Stimulated activated CD4-positive, alpha-beta T cell treated with anti-CD3 and anti-CD28 coated beads, Interleukin-12 subunit alpha, Interleukin-12 subunit beta, amount 100 ng/mL, for 24 hours (primary cell): ENCODE results near the gene SCN5A.

Experiments used
- DNase-seq, 2 experiments: peaks; one replicate each; pipeline ENCODE4 v3.0.0-alpha.2; 2020; ENCODE audit warnings: low read depth in 2 of 2

SCN5A gene

DNA sequence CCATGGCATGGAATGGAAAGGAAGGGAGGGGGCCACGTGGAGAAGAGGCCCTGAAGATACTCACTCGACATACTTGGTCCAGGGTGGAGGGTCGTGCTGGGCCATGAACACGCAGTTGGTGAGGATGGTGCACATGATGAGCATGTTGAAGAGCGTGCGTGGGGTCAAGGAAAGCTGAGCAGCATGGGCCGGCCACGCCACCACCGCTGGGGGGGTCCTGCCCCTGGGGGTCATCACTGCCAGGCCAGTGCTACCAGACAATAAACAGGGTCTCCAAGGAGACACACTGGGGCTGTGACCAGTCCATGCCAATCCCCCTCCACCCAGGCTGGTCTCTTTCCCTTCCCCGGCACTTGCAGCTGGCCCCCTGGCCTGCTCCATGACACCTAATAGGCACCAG, 27.2 kb downstream of the SCN5A start:
- DNase-seq, result no peak

DNA sequence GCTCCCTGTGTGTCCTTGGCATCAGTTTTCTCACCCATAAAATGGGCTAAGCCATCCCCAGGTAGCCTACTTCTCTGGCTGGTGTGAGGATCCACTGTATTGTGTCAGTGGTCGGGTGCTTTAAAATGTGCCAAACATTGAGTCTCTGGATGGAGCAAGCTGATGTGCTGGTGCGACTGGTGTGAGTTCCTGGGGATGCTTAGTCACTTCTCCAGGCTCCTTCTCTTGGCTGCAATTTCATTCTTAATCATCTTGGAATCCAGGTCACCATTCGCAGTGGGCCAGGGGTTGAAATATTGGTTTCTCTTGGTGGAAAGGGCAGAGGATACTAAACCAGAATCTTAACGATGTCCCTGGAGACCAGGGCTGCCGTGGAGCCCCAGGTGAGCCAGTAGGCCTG, 29.3 kb downstream of the SCN5A start:
- DNase-seq, result no peak

DNA sequence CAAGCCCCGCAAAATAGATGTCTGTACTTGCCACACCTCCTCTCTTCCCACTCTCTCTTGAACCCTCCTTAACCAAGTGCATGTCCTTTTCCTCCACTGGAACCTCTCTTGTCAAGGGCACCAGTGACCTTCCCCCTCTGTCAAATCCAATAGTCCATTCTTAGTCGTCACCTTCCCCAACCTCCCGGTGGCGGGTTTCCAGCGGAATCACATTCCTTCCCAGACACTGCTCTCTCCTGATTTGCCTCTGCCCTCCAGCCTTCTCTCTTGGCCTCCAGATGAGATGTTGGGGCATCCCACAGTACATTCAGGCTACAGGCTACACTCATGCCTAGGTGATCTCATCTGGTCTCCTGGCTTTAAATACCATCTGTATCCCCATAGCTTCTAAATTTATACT, 31.1 kb downstream of the SCN5A start:
- DNase-seq, result no peak

DNA sequence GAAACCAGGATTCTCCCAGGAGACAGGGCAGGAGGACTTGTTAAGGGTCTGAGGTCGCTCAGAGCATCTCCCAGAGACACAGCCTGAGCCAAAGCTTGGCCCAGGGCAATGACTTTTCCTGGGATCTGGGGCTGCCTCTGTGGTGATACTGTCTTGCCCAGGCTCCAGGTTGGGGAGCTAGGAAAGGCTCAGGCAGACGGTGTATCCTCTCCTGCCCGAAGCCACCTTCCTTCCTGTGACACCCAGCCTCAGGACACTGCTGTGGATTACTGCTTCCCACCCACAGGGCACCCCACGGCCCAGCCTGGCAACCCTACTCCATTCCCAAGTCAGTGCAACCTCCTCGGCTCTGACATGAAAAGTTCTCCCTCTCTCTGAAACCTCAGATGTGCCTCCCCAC, 31.9 kb downstream of the SCN5A start:
- no peak for DNase-seq

DNA sequence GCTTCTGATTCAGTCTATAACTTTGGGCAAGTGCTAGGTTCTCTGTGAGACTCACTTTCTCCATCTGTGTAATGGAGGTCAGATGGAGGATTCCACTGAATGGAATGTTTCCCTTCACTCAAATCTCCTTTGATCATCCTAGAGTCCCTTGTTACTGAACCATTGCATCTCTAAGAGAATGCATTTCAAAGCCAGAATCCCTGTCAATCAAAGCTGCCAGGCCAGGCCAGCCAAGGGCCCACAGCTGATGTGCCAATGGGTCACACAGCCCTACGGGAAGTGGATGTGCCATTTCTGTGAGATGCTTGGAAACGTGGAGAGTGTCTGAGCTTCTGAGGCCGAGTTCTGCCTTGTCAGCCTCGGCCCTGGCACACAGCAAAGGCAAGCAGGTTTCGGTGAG, 32.4 kb downstream of the SCN5A start:
- no peak for DNase-seq

DNA sequence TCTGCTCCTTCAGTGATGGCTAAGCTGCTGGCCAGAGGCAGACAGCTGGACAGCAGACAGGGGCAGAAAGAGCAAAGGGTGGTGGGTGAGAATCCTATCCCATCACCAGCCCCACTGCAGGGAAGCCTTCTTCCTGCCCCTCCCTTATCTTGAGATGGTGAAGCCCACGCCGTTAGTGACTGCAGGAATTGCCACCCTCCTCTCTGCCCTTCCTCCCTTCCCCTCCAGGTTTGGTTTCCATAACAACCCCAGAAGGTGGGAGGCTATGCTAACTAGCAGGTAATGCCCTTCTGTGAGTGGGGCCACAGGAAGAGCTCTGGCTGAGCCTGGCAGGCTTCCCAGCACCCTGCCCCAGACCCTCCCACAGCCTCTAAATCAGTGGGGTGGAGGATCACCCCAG, 32.8 kb downstream of the SCN5A start:
- DNase-seq, result no peak

DNA sequence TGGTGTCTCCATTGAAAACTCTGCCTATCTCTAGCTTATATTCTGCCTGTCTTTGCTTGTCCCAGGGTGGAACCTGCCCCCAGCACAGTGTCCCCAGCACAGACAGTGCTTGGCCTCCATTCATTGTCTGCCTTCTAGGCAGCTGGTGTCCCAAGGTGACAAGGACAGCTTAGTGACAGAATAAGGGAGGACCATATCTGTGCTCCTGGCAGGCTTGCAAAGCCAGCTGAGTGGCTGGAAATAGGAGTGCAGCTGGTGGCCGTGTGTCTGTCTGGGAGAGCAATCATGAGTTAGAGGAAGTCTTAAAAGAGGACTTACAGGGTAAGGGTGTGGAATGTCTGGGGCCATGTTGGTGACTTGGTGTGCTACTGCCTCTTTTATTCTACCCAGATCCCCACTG, 33.4 kb downstream of the SCN5A start:
- no peak for DNase-seq

DNA sequence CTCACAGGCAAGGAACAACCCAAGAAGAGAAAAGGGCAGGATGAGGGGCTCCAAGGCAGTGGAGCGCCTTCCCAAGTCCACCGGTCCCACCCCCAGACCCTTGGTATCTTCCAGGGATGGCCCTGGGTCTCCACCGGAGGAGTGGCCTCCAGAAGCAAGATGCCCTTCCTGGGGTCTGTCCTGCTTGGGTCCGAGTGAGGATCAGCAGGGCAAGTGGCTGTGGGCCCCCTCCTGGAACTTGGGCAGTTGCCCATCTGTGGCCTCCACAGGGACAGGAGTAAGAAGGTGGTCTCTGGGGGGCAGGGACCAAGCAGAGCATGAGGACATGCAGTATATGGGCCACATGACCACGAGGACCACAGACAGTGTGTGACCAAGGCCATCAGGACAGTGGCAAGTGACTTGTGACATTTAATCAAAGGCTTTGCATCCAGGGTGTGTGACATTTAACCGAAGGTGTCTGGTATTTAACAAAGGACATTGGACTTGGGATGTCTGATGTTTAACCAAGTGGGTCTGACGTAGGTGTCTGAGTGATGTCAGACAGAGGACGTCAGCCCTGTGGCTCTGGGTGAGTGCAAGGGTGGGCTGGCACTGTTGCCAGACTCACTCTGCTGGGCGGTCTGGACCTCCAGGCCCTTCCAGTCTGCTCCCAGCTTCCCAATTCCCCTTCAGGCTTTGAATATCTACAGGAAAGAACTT, 34.7 kb downstream of the SCN5A start:
- no peak for DNase-seq

DNA sequence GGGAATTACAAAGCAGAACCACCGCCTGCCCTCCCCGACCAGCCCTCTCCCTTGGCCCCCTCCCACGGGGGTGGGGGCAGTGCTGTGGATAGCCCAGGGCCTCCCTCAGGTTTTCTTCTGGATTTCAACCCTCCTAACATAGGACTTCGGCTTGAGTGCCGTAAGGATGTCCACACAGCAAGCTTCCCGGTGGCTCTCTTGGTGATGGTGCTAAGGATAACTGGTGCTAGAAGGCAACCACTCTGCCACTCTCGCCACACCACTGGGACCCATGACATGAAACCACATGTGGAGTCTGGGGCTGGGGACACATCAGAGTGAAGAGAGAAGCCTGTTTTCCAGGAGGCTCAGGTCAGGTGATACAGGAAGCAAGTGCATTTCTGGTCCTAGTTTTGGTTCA, 35.4 kb downstream of the SCN5A start:
- no peak for DNase-seq

DNA sequence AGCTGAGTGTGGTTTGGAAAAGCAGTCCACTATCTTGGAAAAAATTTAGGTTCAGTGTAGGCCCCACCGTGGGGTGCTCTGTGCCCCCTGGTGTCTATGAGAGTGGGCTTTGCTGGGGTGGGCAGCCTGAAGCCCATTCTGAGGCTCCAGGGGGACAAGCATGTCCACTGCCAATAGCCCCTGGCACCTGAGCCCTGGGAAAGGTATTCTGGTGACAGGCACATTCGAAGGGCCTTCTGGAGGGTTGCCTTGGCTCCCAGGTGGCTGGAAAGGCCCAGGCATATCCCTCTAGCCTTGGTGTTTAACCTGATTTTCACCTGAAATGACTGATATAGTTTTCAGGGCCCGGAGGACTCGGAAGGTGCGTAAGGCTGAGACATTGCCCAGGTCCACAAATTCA, 36.1 kb downstream of the SCN5A start:
- no peak for DNase-seq

DNA sequence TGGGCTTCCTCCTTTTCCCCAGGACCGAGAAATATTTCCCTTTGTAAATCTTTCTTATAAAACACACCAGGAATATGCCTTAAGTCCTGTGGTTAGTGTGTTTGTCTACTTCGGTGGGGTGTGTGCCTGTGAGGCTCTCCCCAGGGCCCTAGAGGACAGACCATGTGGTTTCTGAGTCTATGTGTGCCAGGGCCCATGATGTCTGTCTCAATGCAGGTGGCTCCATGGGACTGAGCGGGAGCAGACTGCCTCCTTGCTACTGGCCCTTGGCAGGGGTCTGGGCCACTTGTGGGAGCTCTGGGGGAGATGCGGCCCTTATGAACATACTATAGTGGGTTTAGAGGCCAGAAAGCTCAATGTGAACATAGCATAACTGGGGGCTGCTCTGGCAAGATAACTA, 37.6 kb downstream of the SCN5A start:
- DNase-seq, result no peak

DNA sequence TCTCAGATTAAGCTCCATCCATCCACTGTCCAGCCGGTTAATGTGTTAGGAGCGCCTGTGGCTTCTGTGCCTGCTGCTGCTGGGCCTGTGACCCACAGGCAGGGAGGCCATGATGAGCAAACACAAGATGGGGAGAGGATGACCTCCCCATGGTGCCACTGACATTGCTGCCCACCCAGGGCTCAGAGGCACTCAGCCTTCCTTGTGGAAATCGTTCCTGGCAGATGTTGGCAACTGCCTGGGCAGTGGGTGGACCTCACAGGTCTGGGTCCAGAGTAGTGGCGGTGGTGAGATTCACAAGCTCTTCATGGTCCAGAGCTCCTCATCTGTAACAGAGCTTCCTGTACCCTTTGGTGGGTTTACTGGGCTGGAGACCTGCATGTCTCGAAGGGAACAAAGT, 38.6 kb downstream of the SCN5A start:
- no peak for DNase-seq

DNA sequence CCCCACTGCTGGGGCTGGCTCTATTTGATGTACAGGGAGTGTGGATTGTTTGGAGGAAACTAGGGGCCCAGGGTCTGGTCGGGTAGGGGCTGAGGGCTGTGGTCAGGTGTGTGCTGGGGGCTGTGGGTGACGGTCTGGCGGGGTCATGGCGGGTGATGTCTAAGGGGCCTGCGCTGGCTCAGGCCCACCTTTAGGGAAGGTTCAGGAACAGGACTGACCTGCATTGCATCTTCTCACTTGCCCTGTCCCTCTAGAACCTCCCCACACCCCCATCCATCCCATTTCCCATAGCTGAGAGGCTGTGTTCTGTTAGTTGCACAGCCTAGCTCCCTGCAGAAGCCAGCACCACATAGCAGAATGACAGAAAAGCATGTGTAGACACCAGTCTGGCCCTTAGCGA, 39.1 kb downstream of the SCN5A start:
- no peak for DNase-seq

DNA sequence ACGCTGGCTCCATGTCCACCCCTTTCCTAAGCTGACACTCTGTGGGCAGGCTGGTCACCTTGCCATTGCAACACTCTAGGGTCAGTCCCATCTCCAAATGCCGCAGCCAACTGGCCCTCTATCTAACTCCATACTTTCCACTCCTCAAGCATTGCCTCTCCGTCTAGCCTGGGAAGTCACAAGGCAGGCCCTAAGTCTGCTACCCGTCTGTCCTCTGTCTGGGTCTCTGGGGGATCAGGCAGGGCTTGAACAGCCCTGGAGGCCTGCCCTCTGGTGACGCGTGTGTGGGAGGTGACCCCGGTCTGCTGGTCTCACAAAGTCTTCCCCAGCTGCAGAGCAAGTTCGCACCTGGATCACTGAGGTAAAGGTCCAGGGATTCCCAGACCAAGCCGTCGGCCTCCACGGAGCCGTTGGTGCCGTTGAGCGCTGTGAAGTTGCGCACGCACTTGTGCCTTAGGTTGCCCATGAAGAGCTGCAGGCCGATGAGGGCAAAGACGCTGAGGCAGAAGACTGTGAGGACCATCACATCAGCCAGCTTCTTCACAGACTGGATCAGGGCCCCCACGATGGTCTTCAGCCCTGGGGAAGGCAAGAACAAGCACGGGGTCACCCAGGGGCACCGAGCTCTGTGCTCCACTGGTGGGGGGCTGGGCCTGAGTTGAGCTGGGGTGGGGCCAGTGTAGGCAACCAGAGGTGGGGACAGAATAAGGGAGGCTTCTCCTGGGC, 39.9 kb downstream of the SCN5A start:
- DNase-seq, result no peak

DNA sequence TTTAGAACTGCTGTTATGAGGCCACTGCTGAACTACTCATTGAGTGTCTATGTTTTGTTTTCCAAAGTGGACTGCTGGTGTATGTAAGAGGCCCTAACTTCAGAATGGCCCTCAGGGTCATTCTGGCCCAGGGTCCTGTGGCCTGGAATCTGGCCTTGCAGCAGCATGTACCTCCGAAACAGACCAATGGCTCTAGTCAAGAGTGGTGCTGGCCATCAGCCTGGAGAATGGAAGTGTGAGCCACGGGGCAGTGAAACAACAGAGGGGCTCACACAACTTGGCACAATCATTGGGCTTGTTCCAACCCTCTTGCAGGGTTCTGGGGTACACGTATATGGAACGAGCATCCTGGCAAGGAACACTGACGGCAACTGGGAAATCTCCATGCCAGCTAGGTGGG, 40.5 kb downstream of the SCN5A start:
- DNase-seq, result no peak

DNA sequence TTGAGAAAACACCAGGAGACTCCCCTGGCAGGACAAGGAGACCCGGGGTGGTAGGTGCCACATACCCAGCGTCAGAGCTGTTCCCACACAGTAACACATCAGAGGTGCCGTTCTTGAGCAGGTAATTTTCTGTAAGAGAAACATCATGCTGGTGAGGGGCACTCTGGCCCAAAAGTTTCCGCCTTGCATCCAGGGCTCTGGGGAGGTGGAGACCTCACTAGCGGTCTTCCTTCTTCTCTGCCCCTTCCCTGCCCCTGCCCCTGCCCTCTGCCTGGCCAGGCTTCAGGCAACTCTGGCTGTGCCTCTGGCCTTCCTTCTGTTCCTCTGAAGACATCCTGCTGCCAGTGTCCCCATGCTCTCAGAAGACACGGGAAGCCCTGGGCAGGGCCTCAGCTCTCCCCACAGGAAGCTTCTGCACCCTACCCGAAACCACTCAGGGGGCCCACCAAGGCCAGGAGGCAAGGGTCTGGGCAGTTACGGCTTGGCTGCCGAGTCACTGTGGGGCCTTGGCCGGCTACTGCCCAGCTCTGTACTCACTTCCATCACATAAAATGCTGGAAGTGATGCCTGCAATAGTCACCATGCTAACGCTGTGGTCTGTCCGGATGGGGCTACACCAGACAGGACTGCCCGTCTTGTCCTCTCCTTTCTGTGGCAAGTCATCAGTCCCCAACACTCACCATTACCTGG, 41.3 kb downstream of the SCN5A start:
- DNase-seq, result no peak

DNA sequence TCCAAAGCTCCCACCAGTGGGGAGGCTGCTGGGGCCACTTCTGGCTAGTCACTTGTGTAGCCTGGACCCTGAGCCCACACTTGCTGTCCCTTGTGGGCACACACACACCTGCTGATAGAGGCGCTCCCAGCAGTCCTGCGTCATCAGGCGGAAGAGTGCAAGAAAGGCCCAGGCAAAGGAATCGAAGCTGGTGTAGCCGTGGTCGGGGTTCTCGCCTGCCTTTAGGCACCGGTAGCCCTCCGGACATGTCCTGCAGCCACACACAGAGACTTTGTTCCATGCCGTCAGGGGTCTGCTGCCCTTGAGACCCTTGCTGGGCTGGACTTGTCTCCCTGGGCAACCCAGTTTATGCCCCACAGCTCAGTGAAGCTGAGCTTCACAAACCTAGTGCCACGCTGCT, 42.9 kb downstream of the SCN5A start:
- no peak for DNase-seq

DNA sequence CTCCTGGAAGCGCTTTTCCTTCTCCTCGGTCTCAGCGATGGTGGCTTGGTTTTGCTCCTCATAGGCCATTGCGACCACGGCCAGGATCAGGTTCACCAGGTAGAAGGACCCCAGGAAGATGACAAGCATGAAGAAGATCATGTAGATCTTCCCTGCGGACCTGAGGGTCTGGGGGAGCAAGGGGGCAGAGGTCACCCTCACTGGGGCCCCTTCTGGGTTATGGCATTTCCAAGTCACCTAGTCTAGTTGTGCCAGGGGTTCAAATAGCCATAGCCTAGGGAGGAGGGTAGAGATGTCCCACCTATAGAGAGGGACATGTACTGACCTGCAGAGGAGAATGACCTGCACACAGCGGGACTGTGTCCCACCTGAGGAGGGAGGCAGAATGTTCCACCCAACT, 43.5 kb downstream of the SCN5A start:
- no peak for DNase-seq

DNA sequence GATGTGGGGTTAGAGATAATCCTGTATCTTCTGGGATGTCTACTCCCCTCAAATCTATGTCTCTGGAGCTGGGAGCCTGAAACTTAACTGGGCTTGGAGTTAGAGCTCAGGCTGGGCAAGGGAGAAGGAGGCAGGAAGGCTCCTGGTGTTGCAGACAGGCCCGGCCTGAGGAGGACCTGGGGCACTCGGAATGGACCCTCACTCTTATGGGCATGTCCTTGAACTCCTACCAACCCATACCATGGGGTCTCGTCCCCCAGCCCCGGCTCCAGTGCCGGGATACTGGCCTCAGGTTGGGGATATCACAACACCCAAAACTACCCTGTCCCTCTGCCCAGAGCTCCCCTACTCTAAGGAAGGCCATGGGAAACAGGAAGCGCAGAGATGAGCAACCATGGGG, 45.2 kb downstream of the SCN5A start:
- DNase-seq, result no peak

DNA sequence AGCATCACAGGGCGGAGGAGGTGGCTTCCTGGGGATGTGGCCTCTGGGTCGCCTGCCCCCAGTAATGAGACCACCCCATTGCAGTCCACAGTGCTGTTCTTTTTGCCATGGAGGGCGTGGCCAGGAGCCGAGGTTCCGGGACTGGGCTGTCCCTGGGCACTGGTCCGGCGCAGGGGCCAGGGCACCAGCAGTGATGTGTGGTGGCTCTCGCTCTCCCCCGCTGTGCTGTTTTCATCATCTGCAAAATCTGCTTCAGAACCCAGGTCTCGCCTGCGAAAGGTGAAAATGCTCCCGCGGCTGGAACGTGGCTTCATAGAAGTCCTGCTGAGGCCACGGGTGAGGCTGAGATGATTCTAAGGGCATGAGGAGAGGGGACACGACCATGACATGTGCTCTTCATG, 45.8 kb downstream of the SCN5A start:
- DNase-seq, result no peak

DNA sequence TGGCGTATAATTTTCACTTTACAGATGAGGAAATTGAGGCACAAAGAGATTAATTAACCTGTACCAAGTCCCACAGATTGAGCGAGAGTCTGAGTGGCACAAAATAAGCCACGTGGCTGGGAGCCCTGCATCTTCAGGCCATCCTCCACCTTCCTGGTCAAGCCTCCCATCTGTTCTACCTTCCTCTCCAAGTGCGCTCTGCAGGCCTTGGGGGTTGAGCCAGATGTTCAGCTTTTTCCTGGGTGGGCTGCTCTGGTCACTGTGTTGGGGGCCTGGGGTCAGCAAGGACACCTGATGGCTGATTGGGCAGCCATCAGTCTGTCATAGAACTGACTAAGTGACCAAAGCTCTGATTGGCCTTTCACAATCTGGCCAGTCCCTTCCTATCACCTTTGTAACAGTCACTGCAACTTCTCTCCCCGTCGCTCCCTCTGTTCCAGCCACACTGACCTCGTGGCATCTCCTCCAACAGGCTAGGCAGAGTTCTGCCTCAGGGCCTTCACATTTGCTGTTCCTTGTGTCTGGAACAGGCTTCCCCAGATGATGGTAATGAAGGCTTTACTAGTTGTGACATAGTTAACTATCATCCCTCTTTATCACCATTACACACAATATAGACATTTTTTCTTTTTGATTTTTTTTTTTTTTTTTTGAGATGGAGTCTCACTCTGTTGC, 46.8 kb downstream of the SCN5A start:
- DNase-seq, result no peak

DNA sequence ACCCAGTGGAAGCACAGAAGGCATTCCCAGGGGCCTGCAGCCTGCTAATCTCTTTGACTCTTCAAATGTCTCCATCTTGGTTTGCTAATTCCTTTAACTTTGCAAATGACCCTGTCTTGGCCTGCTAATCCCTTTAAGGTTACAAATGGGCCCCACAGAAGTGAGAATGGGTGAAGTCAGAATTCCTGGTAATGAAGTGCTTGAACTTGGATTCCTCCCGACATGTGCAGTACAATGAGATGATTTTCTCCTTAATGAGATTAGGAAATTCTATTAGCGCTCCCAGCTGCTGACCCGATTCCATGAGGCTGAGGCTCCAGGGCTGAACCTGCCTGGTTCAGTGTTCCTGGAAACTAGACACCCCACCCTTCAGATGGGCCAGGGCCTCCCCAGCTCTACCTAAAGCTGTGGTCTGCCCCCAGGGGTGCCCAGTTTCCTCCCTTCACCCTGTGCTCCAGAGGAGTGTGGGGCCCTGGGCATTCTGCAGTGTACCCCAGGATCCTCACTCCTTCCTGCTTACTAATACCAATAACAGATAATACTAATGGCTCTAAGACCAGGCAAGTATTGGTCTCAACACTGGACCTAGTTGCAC, 47.4 kb downstream of the SCN5A start:
- DNase-seq, result no peak
